Measurements from ENCODE around the gene MAVS. TPM values are rescaled to one million over a fixed set of nuclear protein-coding genes. Genes with fewer than 3 reads are reported as not detected.

MAVS gene
- polyA plus RNA-seq, 1 of the 3 experiments (the other 2 are of a cell fraction), result 9.1 TPM

DNA sequence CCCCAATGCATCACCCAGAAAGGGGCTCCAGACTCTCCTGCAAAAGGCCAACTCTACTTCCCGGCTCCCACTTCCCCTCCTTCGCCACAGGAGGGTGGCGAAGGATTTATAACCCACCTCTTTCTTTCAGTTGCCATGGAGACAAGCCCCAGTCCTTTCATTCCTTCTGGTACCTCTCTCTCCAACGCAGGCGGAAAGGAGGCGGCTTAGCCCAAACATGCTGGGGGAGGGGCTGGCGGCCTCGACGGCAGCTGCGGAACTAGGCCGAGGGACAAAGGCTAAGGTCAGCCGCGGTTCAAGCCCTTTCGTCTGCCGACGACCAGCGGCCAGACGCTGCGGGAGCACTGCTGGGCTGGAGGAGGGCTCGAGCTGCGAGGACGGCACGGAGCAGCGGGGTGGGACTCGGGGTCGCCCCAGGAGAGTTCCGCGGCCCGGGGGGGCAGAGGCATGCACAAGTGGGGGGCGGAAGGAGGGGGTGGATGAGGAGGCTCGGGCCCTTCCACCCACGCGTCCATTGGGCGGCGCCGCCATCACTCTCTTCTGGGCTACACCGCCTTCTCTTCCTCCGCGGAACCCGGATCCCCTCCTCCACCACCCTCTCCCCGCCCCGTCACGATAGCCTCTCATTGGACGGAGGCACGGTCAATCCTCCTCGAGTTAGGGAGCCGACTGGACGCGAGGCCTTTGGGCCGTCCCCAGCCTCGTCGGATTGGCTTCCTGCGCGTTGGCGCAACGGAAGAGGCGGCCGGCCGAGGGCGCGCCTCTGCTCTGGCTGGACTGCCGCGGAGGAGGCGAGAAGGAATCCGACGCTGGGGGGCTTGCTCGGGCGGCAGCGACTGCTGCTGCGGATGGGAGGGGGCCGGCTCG, 42.2 kb downstream of the MAVS start, which contains the start of gene PANK2 (continued):
- peak; percentile 34; the same call in 1 of the 2 replicates for TF ChIP-seq REST (IDR thresholded peaks at IDR 0.05; ENCODE audit: low read depth, low read length)
- peak; percentile 15; the same call in 1 of the 2 replicates for TF ChIP-seq TCF12 (IDR thresholded peaks at IDR 0.05)
- no peak for TF ChIP-seq TEAD4 (IDR thresholded peaks at IDR 0.05; ENCODE audit: borderline replicate concordance, insufficient read depth)
- peak; percentile 77 for TF ChIP-seq YY1 (IDR thresholded peaks at IDR 0.05; ENCODE audit: low read depth)
- TF ChIP-seq, protein P1, sequence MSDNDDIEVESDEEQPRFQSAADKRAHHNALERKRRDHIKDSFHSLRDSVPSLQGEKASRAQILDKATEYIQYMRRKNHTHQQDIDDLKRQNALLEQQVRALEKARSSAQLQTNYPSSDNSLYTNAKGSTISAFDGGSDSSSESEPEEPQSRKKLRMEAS (IDR thresholded peaks at IDR 0.05; ENCODE audit: low read depth), result peak; percentile 64; the same call in 1 of the 2 replicates
- TF ChIP-seq, protein P2, sequence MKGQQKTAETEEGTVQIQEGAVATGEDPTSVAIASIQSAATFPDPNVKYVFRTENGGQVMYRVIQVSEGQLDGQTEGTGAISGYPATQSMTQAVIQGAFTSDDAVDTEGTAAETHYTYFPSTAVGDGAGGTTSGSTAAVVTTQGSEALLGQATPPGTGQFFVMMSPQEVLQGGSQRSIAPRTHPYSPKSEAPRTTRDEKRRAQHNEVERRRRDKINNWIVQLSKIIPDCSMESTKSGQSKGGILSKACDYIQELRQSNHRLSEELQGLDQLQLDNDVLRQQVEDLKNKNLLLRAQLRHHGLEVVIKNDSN (IDR thresholded peaks at IDR 0.05; ENCODE audit: borderline replicate concordance, low read depth), result no peak
- peak; percentile 82 for TF ChIP-seq TAF1 (IDR thresholded peaks at IDR 0.05; ENCODE audit: borderline replicate concordance, low read depth, low read length)
- no peak for TF ChIP-seq GATA2 (CRISPR knock-in tag; IDR thresholded peaks at IDR 0.05)
- peak; percentile 68 for TF ChIP-seq RAD21 (IDR thresholded peaks at IDR 0.05; ENCODE audit: low read length)
- TF ChIP-seq, protein P3, sequence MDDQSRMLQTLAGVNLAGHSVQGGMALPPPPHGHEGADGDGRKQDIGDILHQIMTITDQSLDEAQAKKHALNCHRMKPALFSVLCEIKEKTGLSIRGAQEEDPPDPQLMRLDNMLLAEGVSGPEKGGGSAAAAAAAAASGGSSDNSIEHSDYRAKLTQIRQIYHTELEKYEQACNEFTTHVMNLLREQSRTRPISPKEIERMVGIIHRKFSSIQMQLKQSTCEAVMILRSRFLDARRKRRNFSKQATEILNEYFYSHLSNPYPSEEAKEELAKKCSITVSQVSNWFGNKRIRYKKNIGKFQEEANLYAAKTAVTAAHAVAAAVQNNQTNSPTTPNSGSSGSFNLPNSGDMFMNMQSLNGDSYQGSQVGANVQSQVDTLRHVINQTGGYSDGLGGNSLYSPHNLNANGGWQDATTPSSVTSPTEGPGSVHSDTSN (IDR thresholded peaks at IDR 0.05), result peak; percentile 100
- TF ChIP-seq EZH2phosphoT487 (IDR thresholded peaks at IDR 0.05; ENCODE audit: borderline replicate concordance, low read depth), result no peak
- TF ChIP-seq SIN3A (IDR thresholded peaks at IDR 0.05; ENCODE audit: borderline replicate concordance, low read depth, low read length), result peak; percentile 79; the same call in 1 of the 2 replicates
- TF ChIP-seq, protein P4, sequence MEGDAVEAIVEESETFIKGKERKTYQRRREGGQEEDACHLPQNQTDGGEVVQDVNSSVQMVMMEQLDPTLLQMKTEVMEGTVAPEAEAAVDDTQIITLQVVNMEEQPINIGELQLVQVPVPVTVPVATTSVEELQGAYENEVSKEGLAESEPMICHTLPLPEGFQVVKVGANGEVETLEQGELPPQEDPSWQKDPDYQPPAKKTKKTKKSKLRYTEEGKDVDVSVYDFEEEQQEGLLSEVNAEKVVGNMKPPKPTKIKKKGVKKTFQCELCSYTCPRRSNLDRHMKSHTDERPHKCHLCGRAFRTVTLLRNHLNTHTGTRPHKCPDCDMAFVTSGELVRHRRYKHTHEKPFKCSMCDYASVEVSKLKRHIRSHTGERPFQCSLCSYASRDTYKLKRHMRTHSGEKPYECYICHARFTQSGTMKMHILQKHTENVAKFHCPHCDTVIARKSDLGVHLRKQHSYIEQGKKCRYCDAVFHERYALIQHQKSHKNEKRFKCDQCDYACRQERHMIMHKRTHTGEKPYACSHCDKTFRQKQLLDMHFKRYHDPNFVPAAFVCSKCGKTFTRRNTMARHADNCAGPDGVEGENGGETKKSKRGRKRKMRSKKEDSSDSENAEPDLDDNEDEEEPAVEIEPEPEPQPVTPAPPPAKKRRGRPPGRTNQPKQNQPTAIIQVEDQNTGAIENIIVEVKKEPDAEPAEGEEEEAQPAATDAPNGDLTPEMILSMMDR (IDR thresholded peaks at IDR 0.05), result peak; percentile 52
- TF ChIP-seq SMC3 (IDR thresholded peaks at IDR 0.05; ENCODE audit: low read depth, low read length), result peak; percentile 37
- 0 out of 2 replicates have a peak, but pooled peaks have one; percentile 38 for TF ChIP-seq RXRA (IDR thresholded peaks at IDR 0.05; ENCODE audit: borderline replicate concordance, low read depth)
- TF ChIP-seq, protein P5, sequence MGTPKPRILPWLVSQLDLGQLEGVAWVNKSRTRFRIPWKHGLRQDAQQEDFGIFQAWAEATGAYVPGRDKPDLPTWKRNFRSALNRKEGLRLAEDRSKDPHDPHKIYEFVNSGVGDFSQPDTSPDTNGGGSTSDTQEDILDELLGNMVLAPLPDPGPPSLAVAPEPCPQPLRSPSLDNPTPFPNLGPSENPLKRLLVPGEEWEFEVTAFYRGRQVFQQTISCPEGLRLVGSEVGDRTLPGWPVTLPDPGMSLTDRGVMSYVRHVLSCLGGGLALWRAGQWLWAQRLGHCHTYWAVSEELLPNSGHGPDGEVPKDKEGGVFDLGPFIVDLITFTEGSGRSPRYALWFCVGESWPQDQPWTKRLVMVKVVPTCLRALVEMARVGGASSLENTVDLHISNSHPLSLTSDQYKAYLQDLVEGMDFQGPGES (IDR thresholded peaks at IDR 0.05; ENCODE audit: low read depth, low read length), result peak; percentile 95

All from SK-N-SH (cell line).